NCI-H187 (cell line): ENCODE results near the gene SYT17.
"Not testable (repeated sequence)": the region's sequence is repeated elsewhere in the genome, so short reads cannot be mapped to it uniquely, and the experiment has no call there.

ENCODE experiments used
- DNase-seq, 2 experiments: peaks; one replicate each; lab custom pipeline; 2025; lab: John Stamatoyannopoulos, UW

Gene SYT17

DNA sequence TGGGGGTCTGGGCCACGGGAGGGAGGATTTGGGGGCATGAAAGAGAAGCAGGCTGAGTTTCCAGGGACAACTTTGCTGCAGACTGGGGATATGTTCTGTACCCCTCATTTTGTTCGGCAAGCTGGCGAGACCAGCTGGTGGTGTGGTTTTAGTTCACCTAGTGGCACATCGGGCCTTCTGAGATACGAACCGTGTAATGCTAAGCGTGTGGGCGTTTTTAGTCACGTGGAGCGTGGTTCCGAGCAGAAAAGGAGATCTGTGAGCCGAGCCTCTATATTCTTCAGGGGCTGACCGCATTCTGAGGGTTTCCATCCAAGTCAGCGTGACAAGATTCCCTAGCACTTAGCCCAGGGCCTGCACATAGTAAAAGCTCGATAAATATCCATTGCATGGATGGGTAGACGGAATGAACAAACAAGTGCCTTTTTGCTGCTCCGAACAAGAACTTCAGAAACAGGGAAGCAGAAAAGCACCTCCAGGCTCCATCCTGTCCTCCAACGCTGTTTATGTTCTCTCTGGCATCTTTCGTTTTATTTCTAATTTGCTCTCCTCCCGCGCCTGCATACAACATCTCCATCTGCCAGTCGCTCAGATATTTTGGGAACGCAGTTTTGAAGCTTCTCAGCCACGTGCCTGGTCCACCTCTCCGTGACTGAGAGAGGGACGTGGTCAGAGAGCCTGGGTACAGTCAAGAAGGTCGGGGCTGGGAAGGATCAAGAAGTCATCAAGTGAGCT is 5.8 kb downstream of the SYT17 start:
- no peak for DNase-seq

GRCh38 chr16:19174478-19174877 is 6.4 kb downstream of the SYT17 start:
- DNase-seq = no peak

GRCh38 chr16:19175492-19176262 is 7.6 kb downstream of the SYT17 start:
- no peak for DNase-seq

- no peak for DNase-seq
These were observed 9.2 kb downstream of the SYT17 start for GRCh38 chr16:19177111-19177739.

DNA sequence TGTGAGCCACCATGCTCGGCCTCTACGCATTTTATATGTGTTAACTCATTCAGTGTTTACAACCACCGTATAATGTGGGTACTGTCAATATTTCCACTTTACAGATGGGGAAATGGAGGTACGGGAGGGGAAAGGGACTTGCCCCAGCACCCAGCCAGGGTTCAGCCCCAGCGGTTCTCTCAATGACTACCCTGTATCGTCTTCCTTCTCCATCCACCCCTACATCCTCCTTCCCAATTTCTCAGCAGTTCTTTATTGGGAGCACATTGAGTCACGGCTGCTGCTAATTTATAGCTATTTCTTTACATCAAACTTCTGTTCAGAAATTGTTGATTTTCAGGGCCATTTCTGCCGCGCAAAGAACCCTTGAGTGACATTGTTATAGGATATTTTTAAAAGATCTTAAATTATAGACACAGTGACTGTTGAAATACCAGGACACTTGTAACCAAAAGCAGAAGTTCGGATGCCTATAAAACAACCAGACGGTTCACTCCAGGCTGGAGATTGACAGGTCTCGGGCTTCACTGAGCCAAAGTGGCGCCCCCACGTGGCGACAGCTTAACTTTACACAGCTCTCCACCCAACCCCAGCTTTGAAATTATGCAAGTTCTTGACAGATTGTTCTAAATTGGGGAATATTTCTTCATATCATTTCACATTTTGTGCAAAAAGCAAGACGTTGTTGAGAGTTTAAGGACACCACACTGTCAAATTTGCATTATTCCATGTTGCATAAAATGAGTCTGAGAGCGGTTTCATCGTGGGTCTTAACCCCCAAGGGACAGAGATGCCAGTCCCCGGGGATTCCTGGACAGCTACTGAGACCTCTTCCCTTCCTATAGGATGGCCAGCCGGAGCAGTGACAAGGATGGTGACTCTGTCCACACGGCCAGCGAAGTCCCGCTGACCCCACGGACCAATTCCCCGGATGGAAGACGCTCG is 11.8 kb downstream of the SYT17 start:
- DNase-seq = no peak

DNA sequence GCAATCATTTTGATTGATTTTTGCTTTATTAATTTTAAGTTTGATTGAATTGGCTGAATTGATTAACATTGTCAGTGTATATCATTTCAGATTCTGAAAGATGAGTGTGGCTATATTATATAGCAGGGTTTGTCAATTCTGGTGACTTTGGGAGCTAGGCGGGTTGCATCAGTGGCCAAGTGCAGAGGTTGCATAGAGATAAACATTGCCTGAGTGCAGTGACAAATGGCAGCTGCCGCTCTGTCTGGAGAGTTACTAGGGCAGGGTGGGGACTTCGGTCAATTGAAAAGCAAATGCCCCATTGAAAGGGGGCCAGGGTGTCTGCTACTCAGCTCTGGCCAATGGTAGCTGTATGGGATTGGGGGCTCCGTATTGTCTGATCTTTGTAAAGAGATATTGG is 12.7 kb downstream of the SYT17 start:
- DNase-seq = no peak

DNA sequence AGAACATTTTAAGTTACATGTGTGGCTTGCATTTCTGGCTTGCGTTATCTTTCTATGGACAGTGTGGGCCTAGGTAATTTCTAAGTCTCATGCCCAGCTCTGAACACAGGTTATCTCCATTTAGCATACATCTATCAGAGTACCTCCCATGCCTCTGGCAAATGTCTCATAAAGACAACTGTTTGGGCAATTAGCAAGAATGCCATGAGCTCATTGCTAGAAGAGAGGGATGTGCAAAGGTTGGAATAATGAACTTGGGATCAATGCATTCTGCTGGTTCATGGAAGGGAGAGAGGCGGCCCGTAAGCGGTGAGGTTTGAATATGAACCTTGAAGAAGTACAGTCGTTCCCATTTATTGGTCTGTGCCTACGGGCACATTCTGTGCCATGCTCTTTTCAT is 14.4 kb downstream of the SYT17 start:
- no peak for DNase-seq

- DNase-seq = no peak
These were observed 15.1 kb downstream of the SYT17 start for GRCh38 chr16:19183187-19183586.

DNA sequence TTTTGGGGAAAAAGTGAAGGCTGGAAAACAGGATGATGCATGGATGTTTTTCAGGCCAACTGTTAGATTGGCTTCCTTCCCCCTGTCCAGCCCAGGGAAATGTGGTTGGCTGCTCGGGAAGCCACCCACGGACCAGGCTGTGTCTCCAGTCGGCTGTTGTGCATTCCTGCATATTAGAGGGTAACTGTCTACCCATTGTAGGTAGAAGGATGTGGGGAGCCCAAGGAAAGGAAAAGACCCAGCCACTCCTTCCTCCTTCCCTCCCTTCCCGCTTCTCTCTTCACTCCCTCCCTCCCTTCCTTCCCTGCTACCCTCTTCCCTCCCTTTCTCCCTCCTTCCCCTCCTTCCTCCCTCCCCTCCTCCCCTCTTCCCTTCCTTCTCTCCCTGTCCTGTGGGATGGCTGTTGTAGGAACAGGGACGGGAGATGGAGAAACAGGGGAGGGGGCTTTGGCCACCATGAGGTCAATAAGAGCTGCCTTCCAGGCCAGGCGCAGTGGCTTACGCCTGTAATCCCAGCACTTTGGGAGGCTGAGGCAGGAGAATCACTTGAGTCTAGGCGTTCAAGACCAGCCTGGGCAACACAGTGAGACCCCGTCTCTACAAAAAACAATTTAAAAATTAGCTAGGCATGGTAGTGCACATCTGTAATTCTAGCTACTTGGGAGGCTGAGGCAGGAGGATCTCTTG is 16.9 kb downstream of the SYT17 start:
- DNase-seq = no peak

DNA sequence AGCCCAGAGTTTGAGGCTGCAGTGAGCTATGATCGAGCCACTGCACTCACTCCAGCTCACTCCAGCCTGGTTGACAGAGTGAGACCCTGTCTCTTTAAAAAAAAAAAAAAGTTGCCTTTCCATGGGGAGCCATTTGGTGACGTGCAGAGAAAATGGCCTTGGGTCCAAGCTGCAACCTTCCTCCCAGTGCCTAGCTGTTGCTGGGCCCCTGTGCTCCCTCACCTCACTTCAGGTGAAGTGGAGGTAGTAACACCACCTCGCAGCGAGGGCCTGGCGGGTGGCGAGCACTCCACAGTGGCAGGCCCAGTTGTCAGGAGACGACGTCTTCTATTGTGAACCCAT is 17.4 kb downstream of the SYT17 start:
- peak in 1 of 2 experiments; percentile 64 for DNase-seq

DNA sequence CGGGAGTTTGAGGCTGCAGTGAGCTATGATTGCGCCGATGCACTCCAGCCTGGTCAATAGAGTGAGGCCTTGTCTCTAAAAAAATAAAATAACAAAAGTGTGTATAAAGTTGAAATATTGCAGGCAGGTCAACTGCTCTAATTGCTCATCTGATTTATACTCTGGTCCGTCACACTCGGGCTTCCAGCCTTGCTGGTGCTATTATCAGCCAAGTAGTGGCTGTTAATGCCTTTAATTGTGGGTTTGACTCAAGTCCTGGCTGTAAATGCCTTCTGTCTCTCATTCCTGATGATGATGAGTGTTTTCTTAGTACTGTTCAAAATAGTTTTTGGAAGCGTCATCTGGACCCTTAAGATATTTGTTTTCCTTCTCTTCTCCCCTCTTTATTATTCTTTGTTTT is 18.4 kb downstream of the SYT17 start:
- no peak for DNase-seq

DNA sequence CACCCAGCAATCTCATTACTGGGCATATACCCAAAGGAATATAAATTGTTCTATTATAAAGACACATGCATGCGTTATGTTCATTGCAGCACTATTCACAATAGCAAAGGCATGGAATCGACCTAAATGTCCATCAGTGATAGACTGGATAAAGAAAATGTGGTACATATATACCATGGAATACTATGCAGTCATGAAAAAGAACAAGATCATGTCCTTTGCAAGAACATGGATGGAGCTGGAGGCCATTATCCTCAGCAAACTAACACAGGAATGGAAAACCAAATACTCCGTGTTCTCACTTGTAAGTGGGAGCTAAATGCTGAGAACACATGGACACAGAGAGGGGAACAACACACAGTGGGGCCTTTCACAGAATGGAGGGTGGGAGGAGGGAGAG is 19.9 kb downstream of the SYT17 start:
- DNase-seq = not testable (repeated sequence)

GRCh38 chr16:19188406-19188805 is 20.4 kb downstream of the SYT17 start:
- no peak for DNase-seq

GRCh38 chr16:19192865-19193264 is 24.8 kb downstream of the SYT17 start:
- no peak for DNase-seq

GRCh38 chr16:19196871-19197270 is 28.8 kb downstream of the SYT17 start:
- DNase-seq = no peak

- DNase-seq = no peak
These were observed 35.4 kb downstream of the SYT17 start for GRCh38 chr16:19203374-19203966.

DNA sequence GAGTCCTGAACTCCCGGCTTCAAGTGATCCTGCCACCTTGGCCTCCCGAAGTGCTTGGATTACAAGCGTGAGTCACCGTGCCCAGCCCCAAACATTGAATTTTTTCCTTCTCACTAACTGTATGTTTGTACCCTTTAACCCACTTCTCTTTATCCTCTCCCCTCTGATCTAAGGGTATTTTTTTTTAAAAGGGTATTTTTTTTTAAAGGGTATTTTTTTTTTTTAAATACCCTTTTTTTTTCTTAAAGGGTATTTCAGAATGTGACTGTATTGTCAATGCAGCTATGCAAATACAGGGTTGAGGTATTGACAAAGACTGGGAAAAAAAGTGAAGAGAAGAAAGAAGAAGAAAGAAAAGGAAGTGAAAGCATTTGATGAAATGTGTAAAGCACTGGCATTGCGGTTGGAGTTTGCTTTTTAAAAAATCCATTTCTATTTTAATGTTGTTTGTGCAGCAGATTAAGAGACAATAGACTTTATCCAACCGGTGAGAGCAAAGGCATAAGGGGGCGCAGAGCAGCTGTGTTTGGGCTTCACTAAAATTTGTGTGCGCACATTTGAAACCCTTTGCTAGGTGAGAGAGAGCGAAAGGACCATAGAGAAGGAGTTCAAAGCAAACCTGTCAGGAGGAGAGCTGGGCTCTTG is 42.4 kb downstream of the SYT17 start:
- DNase-seq = no peak

- no peak for DNase-seq
These were observed 42.9 kb downstream of the SYT17 start for GRCh38 chr16:19210968-19211367.

GRCh38 chr16:19212059-19212458 is 44.0 kb downstream of the SYT17 start:
- no peak for DNase-seq

DNA sequence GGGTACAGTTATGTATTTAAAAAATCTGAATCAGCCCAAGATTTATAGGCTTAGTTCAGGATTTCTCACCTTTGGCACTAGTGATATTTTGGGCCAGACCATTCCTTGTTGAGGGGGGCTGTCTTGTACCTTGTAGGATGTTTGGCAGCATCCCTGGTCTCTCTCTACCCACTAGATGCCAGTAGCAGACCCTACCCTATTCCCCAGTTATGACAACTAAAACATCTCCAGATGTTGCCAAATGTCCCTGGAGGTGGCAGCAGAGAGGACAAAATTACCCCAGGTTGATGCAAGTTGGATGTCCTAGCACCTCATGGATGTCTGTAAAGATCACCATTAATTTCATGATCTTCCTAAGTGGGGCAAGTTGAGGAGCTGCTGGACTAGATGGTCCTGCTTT is 45.8 kb downstream of the SYT17 start:
- DNase-seq = no peak

GRCh38 chr16:19215705-19216104 is 47.7 kb downstream of the SYT17 start:
- DNase-seq = no peak
